PC-3 (cell line): ENCODE data around the gene TMOD2. TPM values are rescaled to one million over a fixed set of nuclear protein-coding genes. Genes with fewer than 3 reads are reported as not detected.
A peak's percentile ranks its signal among the peaks of the same experiment; 100 is the strongest.

Source experiments
- ATAC-seq: fragments of 200-7000 bp; cut with Tn5 transposase; 2 replicates; pipeline ENCODE4 v1.9.1; 2020; ENCODE audit warnings: mild to moderate bottlenecking, moderate library complexity
- BruUV-seq: library from RNA; stranded (reverse); fragments of 400-500 nt; replicated peaks from 2 replicates; lab custom pipeline; 2021; lab: Mats Ljungman, UMichigan
- CTCF ChIA-PET: fragments of 300-600 bp; sonication (Branson Sonifier 250); formaldehyde crosslinking; loops from one replicate; lab custom pipeline; 2022; ENCODE audit warnings: antibody characterized with exemption; lab: Charles Lee
- POLR2A ChIA-PET: fragments of 300-600 bp; sonication (Branson Sonifier 250); formaldehyde crosslinking; loops from one replicate; lab custom pipeline; 2022; ENCODE audit warnings: antibody characterized with exemption; ENCODE audit not compliant: unreplicated experiment; lab: Charles Lee
- DNase-seq: peaks from one replicate; pipeline ENCODE4 v3.0.0-alpha.2; 2015
- H2AFZ ChIP-seq: fragments of 300-600 bp; sonication (generic); 2 replicates; pipeline ENCODE4 v1.6.0; 2016; ENCODE audit warnings: antibody characterized with exemption, low read length
- H3F3A ChIP-seq: fragments of 300-600 bp; sonication (generic); one replicate; pipeline ENCODE4 v1.6.0; 2017; ENCODE audit warnings: antibody characterized with exemption, low read length, control low read depth, mild to moderate bottlenecking; ENCODE audit not compliant: unreplicated experiment
- H3K27ac ChIP-seq: fragments of 300-600 bp; sonication (generic); 2 replicates; pipeline ENCODE4 v1.5.1; 2016; ENCODE audit warnings: mild to moderate bottlenecking, low read length
- H3K27me3 ChIP-seq: fragments of 300-600 bp; sonication (generic); 2 replicates; pipeline ENCODE4 v1.6.1; 2016; ENCODE audit warnings: low read length, mixed read lengths
- H3K36me3 ChIP-seq: fragments of 300-600 bp; sonication (generic); 2 replicates; pipeline ENCODE4 v1.6.1; 2016; ENCODE audit warnings: low read depth, mixed run types, low read length, mixed read lengths
- H3K4me1 ChIP-seq: fragments of 300-600 bp; sonication (generic); 2 replicates; pipeline ENCODE4 v1.5.1; 2016; ENCODE audit warnings: low read length; ENCODE audit not compliant: insufficient read depth
- H3K4me2 ChIP-seq: fragments of 300-600 bp; sonication (generic); 2 replicates; pipeline ENCODE4 v1.6.0; 2016; ENCODE audit warnings: low read length
- H3K4me3 ChIP-seq: fragments of 300-600 bp; sonication (generic); 2 replicates; pipeline ENCODE4 v1.5.1; 2016; ENCODE audit warnings: mild to moderate bottlenecking, low read length, mixed read lengths
- H3K79me2 ChIP-seq: fragments of 300-600 bp; sonication (generic); 2 replicates; pipeline ENCODE4 v1.6.1; 2017; ENCODE audit warnings: low read length, mixed read lengths
- H3K9ac ChIP-seq: fragments of 300-600 bp; sonication (generic); 2 replicates; pipeline ENCODE4 v1.6.0; 2016; ENCODE audit warnings: mild to moderate bottlenecking, low read length
- H3K9me2 ChIP-seq: fragments of 300-600 bp; sonication (generic); replicated peaks from 2 replicates; pipeline ENCODE4 v1.6.1; 2016; ENCODE audit warnings: mixed run types, low read length, mixed read lengths
- H3K9me3 ChIP-seq: fragments of 300-600 bp; sonication (generic); 2 replicates; pipeline ENCODE4 v1.6.1; 2016; ENCODE audit warnings: low read length, mixed read lengths
- H4K20me1 ChIP-seq: fragments of 300-600 bp; sonication (generic); 2 replicates; pipeline ENCODE4 v1.6.1; 2016; ENCODE audit warnings: low read length, mixed read lengths
- EZH2 ChIP-seq: fragments of 300-600 bp; sonication (generic); IDR thresholded peaks from one replicate; pipeline ENCODE4 v1.6.1; 2017; ENCODE audit warnings: antibody characterized with exemption, mild to moderate bottlenecking, low read length; ENCODE audit not compliant: unreplicated experiment
- EZH2phosphoT487 ChIP-seq: fragments of 300-600 bp; sonication (generic); IDR thresholded peaks from 2 replicates; pipeline ENCODE4 v1.6.1; 2018; ENCODE audit warnings: mild to moderate bottlenecking, antibody characterized with exemption, low read length, borderline replicate concordance
- intact Hi-C: fragments of 100-400 bp; cut with micrococcal nuclease; formaldehyde crosslinking; loops from 2 replicates; pipeline ENCODE4 v1.9.0; 2023
- total RNA-seq: library from RNA; depleted of rRNA; stranded (reverse); fragments of >200 nt; gene quantifications from 2 replicates; pipeline ENCODE4 v1.2.3, GENCODE V29; 2014
- TF ChIP-seq, protein P1 (sequence below): fragments of 300-600 bp; sonication (generic); conservative IDR thresholded peaks from 2 replicates; pipeline ENCODE4 v1.5.1; 2017; ENCODE audit warnings: antibody characterized with exemption, low read depth, mild to moderate bottlenecking, low read length

Gene TMOD2
- total RNA-seq, 1 experiment from 2014 or later, result 0.95 TPM

DNA sequence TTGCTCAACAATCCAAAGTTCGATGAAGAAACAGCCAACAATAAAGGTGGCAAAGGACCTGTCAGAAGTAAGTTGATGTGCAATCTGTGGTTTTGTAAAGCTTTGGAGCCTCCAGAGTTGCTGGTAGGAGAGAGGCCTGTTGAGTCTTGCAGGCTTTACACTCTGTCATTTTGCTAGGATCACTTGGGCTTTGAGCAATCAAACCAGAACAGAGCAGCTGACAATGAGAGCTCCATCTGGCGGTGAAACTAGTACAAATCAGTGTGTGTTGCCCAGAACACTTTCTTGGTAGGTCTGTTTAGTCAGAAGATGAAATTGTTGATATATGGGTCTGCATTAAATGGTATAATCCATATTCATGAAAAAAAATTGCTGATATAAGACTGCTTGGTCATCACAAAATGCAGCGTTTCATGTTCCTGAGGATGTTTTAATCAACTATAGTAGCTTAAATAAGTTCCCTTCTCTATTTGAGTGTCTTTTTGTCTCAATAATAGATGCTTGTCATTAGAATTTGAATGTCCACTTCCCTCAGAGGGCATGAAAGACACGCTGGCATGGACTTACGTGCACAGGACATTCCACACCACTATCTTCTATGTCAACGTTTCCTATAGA lies 25.7 kb downstream of the TMOD2 start:
- Histone ChIP-seq H3K27ac (no peak overlapping the region), H3K9ac (no peak overlapping the region), H2AFZ (no peak overlapping the region), H3K9me3 (no peaks in the 10 kb centered on the region), H4K20me1 (no peaks in the 10 kb centered on the region), H3K4me3 (no peak overlapping the region), H3K9me2 (no peaks in the 10 kb centered on the region), H3K4me1 (peaks cover 12% of the 10 kb centered on the region), H3K4me2 (no peak overlapping the region), H3K36me3 (no peaks in the 10 kb centered on the region), H3F3A (no peaks in the 10 kb centered on the region), H3K27me3 (no peaks in the 10 kb centered on the region), H3K79me2 (no peaks in the 10 kb centered on the region)
- peak; percentile 92 for ATAC-seq
- POLR2A ChIA-PET, result interaction anchor here (0.5 to 0.6 kb wide), 2 partner anchors 134 to 337 kb away, joined by 4 to 22 read pairs; no protein-coding TSS in a partner anchor
- intact Hi-C loops, result loop anchor here (1.0 to 2.0 kb wide), 2 partner anchors 127 to 240 kb away; no protein-coding TSS in a partner anchor
- peak; percentile 78 for DNase-seq
- CTCF ChIA-PET, result interaction anchor here (0.6 to 2.3 kb wide), 7 partner anchors 39 to 140 kb away, joined by 3 to 63 read pairs (median 5); no protein-coding TSS in a partner anchor
- TF ChIP-seq EZH2phosphoT487, result no peak
- TF ChIP-seq, protein P1, sequence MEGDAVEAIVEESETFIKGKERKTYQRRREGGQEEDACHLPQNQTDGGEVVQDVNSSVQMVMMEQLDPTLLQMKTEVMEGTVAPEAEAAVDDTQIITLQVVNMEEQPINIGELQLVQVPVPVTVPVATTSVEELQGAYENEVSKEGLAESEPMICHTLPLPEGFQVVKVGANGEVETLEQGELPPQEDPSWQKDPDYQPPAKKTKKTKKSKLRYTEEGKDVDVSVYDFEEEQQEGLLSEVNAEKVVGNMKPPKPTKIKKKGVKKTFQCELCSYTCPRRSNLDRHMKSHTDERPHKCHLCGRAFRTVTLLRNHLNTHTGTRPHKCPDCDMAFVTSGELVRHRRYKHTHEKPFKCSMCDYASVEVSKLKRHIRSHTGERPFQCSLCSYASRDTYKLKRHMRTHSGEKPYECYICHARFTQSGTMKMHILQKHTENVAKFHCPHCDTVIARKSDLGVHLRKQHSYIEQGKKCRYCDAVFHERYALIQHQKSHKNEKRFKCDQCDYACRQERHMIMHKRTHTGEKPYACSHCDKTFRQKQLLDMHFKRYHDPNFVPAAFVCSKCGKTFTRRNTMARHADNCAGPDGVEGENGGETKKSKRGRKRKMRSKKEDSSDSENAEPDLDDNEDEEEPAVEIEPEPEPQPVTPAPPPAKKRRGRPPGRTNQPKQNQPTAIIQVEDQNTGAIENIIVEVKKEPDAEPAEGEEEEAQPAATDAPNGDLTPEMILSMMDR, result peak; percentile 76
- no TSS peak for BruUV-seq

DNA sequence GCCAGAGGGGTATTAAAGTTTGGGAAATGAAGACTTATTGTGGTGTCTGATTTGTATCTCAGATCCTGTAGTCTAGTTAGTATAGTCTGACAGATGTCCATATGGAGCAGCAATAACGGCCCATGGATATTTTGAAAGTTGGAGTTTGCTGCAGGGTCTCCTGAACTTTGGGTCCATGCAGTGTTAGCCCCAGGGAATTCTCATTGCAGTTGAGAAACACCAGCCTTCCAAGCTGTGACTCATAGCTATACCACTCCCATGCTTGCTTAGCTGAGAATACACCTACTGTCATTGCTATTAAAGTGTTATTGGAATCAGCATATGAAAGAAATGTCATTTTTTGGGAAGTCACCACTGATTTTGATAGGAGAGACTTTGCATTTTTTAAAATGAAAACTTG lies 29.2 kb downstream of the TMOD2 start:
- ATAC-seq (peak; percentile 84), DNase-seq (peak; percentile 65)
- Histone ChIP-seq H3K9ac (no peak overlapping the region), H4K20me1 (no peaks in the 10 kb centered on the region), H3K27ac (no peak overlapping the region), H3K27me3 (no peaks in the 10 kb centered on the region), H3K79me2 (no peaks in the 10 kb centered on the region), H3K9me3 (no peaks in the 10 kb centered on the region), H3F3A (no peaks in the 10 kb centered on the region), H3K4me1 (peaks cover 12% of the 10 kb centered on the region), H3K36me3 (no peaks in the 10 kb centered on the region), H3K4me3 (no peak overlapping the region), H2AFZ (no peak overlapping the region), H3K4me2 (no peak overlapping the region), H3K9me2 (no peaks in the 10 kb centered on the region)
- ChIA-PET POLR2A (no interaction called here), CTCF (interaction anchor here (0.7 kb wide), 1 partner anchor 32 kb away, joined by 3 read pairs; no protein-coding TSS in a partner anchor)
- TF ChIP-seq, protein P1, result no peak
- TF ChIP-seq EZH2phosphoT487 (no peak), EZH2 (no peak)
- intact Hi-C loops, result loop anchor here (5.0 kb wide), 1 partner anchor 127 kb away; no protein-coding TSS in a partner anchor
- BruUV-seq, result no TSS peak

GRCh38 chr15:51781506-51781905 lies 30.1 kb downstream of the TMOD2 start:
- intact Hi-C loops, result loop anchor here (5.0 kb wide), 1 partner anchor 126 kb away; no protein-coding TSS in a partner anchor
- peaks cover 12% of the 10 kb centered on the region for H3K4me1 ChIP-seq

More at GRCh38 chr15:51781506-51781905, 30.1 kb downstream of the TMOD2 start:
- H3K27me3 ChIP-seq, result no peaks in the 10 kb centered on the region
- H3K9me2 ChIP-seq, result no peaks in the 10 kb centered on the region
- H3K36me3 ChIP-seq, result no peaks in the 10 kb centered on the region
- POLR2A ChIA-PET, result no interaction called here
- TF ChIP-seq, protein P1, result no peak
- no peak for TF ChIP-seq EZH2phosphoT487
- TF ChIP-seq EZH2, result no peak
- H2AFZ ChIP-seq, result no peak overlapping the region
- CTCF ChIA-PET, result no interaction called here
- DNase-seq (no peak), ATAC-seq (no peak)
- H3K9me3 ChIP-seq, result no peaks in the 10 kb centered on the region
- H3K79me2 ChIP-seq, result no peaks in the 10 kb centered on the region
- H3K27ac ChIP-seq, result no peak overlapping the region
- BruUV-seq, result no TSS peak
- no peaks in the 10 kb centered on the region for H3F3A ChIP-seq
- H4K20me1 ChIP-seq, result no peaks in the 10 kb centered on the region
- H3K4me2 ChIP-seq, result no peak overlapping the region
- H3K4me3 ChIP-seq, result no peak overlapping the region
- no peak overlapping the region for H3K9ac ChIP-seq
